HG03432 (cell line): ENCODE results near the gene KEAP1.

Experiments used
- ATAC-seq: cut with Tn5 transposase; IDR thresholded peaks from one replicate; pipeline ENCODE4 v1.9.1; 2021; ENCODE audit warnings: mild to moderate bottlenecking, moderate library complexity; ENCODE audit not compliant: unreplicated experiment

Gene KEAP1

DNA sequence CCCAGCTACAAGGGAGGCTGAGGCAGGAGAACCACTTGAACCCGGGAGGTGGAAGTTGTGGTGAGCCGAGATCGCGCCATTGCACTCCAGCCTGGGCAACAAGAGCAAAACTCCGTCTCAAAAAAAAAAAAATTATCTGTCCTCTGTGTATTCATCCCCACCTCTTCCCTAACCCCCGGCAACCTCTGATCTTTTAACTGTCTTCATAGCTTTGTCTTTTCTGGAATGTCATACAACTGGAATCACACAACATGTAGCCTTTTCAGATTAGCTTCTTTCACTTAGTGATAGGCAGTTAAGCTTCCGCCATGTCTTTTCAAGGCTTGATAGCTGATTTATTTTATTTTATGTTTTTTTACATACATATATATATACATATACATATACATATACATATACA is 22.5 kb upstream of the KEAP1 start:
- ATAC-seq = no peak

DNA sequence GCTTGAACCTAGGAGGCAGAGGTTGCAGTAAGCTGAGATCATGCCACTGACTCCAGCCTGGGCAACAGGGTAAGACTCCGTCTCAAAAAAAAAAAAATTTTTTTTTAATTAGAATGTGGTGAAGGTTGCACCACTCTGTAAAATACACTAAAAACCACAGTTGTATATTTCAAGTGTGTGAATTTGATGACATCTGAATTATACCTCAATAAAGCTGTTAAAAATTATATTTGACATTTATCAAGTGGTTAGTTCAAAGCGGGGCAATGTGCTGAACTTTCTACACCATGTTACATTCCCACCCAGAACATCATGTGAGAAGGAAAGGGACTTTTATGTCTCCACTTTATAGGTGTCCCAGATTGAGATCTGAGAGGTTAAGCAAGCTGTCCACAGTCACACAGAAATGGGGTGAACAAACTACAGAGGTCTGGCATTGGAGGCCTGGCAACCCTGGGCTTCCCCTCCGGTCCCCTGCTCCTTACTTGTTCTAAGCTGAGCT is 20.0 kb upstream of the KEAP1 start:
- ATAC-seq = no peak

DNA sequence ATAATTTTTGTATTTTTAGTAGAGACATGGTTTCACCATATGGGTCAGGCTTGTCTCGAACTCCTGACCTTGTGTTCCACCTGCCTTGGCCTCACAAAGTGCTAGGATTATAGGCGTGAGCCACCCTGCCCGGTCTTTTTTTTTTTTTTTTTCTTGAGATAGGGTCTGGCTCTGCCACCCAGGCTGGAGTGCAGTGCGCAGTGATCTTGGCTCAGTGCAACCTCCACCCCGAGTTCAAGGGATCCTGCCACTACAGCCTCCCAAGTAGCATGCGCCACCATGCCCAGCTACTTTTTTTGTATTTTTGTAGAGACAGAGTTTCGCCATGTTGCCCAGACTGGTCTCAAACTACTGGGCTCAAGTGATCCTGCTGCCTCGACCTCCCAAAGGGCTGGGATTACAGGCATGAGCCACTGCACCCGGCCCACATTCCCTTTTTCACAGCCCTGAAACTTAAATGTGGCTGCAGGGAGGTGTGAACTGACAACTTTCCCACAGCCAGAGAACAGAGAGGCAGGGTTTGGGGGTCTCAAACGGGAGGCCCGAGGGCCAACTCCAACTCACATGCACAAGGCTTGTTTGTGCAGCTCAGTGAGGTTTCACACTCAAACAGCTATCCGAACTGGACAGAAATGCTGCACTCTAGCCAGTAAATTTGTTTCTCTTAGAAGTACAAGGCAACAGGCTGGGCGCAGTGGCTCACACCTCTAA is 18.5 kb upstream of the KEAP1 start:
- ATAC-seq = no peak

DNA sequence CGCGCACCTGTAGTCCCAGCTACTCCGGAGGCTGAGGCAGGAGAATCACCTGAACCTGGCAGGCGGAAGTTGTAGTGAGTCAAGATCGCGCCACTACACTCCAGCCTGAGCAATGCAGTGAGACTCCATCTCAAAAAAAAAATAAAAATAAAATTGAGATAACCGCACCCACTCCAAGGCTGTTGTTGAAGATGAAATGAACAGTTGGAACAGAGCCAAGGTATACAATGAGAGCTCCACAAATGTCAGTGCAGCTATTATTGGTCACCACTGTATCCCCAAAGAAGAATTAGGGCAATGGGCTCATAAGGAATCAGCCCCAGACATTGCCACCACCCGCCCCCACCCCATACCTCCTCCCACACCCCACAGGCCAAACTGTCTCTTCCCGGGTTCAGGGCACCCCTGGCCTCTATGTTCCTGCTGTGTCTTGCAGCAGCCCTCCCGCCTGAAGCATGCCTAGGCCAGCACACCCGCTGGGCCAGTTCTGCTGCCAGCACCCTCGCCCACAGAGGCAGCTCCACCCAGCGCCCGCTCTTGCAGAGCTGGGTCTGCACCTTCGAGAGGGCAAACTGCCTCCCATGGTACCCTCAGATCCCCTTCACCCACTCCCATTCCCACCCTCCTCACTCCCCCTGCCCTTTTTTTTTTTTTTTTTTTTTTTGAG is 17.6 kb upstream of the KEAP1 start:
- no peak for ATAC-seq

DNA sequence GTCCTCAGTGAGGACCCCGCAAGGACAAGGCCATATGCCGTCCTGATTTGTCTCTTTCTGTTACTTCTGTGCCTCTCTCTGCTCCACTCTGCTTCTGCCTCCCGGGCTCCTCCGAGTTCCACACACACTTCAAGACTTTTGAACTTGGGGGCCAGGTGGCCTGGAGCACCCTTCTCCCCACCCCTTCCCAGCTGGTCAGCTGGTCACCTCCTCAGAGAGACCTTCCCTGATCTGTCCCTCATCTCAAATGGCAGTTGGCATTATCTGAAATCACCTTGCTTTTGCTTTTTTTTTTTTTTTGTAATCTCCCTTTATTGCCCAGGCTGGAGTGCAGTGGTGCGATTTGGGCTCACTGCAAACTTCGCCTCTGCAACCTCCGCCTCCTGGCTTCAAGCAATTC is 16.3 kb upstream of the KEAP1 start:
- no peak for ATAC-seq

DNA sequence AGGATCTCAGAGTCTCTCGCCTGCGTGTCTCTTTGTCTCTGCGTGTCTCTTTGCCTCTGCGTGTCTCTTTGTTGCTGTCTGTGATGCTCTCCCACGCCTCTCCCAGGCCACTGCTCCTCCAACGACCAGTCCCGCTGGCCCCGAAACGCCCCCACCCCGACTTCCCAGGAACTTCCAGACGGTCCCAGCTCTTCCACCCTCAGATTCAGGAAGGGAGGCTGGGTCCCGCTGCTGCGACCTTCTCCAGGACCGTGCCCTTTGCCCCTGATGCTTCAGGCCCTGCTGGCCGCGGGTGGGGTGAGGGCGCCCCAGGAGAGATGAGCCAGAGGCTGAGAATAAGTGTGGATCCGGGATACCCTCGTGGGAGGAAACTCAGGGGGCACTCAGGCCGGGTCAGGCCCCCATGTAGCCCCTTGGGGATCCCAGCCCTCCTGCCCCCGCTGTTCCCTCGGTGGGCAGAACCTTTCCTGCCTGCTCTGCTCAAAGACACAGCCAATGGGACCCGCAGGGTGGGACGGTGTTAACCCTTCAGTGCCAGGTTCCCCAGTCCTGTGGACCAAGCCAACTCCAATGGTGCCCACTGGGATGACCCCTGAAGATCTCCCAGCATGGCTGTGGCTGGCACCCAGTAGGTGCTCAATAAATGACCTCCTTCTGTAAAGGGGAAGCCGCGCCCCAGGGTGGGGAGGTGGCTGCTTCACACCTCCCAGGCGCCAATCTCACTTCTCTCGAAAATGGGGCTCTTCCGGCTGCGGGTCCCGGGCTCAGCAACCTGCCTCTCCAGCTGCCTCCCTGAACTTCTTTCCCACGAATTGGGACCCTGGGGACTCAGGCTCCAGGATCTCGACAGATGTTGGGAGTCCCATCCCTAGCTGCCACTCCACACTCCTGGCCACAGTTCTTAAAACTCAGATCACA is 15.5 kb upstream of the KEAP1 start:
- ATAC-seq = no peak

DNA sequence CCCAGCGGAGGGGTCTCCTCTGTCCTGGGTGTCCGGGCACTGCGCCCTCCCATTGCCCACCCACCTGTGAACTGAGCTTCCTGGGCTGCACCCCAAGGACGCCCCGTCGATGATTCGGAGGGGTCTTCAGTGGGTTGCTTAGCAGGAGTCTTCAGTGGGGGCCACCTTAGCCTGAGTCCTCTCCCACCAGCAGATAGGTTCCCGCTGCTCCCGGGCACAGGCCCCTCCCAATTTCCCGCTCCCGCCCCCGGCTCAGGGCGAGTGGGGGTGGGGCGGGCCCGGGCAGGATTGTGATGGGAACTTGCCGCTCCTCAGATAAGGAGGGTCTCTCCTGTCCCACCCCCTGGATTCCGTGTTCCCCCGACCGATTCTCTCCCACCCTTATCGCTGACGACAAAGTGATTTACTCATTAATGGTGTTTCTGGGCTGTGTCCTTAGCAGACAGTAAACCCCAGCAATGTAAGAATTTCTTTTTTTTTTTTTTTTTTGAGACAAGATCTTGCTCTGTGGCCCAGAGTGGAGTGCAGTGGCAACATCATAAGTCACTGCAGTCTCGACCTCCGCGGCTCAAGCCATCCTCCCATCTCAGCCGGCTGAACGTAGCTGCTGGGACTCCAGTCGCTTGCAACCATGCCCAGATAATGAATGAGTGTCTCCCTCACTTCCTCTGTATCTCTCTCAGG is 14.7 kb upstream of the KEAP1 start:
- no peak for ATAC-seq

DNA sequence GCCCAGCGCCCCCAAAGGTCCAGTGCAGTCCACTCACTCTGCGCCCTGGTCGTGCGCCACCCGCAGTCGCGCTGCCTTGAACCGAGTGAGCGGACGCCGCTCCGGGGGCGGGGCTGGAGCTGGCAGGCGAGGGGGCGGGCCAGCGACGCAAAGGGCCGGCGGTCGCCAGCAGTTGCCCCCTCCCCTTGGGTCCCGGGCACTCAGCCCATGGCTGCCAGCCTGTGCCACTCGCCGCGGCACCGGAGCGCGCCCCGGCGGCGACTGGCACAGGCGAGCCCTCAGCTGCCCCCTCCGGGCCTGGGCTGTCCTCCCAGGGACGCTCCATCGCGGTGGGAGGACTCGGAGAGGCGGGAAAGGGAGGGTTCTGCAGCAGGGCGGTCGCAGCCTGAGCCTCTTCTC is 14.2 kb upstream of the KEAP1 start, which contains the start of gene S1PR5:
TSS of gene S1PR5 (minus strand) at position 87 of the 399 bp plus-strand sequence. CDS start 2,436 bp downstream, outside the sequence.
- ATAC-seq = no peak

DNA sequence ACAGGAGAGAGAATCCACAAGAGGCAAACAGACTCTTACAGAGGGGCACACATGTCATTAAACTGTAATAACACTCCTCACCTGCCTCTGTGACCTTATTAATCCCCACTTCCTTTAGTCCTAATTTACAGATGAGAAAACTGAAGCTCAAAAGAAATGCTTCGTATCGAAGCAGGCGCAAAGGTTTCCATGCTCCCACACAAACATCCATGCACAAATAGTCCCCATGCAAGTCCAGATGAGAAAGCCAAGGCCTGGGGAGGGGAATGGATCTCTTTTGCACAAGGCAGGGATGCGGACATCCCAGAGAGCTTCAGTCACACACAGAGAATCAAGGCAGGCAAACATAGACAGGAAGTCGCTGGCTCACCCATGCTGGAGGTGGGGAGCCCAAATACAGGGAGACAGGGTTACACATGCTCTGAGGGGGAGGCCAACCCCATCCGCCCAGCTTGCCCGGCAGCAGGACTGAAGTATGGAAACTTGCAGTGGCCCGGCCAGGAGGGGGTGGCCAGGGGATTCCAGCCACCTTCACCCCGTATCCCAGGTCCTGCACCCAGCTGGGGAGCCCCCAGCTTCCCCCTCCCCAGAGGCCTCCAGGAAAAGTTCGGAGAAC is 13.6 kb upstream of the KEAP1 start:
- ATAC-seq = no peak

DNA sequence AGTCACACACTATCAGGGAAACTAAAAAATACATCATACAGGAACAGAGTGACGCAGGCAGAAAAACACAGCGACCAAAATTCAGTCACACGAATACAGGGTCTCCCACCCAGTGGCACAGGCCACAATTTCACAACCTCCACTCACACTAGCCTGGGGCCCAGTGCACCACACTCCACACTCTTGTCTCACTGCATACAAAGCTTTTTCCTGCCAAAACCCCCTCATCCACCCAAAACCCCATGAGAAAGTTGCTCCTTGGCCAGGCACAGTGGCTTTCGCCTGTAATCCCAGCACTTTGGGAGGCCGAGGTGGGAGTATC is 12.9 kb upstream of the KEAP1 start:
- no peak for ATAC-seq

DNA sequence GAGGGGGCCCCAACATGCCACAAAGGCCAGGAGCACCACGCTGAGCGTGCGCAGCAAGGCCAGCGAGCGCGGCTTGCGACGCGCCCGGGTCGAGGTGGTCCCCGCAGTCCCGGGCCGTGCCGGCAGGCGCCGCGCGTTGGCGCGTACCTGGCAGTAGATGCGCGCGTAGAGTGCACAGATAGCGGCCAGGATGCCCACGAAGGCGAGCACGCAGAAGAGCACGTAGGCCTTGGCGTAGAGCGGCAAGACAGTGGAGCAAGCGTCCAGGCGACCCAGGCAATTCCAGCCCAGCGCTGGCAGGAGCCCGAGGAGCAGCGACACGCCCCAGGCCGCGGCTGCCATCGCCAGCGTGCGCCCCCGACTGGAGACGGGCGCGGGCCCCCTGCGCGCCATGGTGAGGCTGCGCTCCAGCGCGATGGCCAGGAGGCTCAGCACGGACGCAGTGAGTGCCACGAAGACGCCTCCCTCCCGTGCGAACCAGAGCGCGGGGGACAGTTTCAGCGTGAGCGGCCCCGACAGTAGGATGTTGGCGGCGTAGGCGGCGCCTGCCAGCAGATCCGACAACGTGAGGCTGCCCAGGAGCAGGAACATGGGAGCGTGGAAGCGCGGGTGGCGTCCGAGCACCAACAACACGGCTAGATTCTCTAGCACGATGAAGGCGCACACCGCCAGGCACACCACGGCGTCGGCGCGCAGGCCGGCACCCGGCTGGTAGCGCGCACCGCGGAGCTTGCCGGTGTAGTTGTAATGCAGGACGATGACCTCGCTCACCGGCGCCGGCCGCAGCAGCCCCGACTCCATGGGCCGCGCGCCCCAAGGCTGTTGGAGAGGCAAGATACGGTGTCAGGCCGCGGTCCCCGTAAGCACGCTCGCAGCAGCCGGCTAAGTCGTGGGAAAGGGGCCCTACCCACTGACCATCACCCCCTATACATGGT is 11.3 kb upstream of the KEAP1 start:
- ATAC-seq = no peak

DNA sequence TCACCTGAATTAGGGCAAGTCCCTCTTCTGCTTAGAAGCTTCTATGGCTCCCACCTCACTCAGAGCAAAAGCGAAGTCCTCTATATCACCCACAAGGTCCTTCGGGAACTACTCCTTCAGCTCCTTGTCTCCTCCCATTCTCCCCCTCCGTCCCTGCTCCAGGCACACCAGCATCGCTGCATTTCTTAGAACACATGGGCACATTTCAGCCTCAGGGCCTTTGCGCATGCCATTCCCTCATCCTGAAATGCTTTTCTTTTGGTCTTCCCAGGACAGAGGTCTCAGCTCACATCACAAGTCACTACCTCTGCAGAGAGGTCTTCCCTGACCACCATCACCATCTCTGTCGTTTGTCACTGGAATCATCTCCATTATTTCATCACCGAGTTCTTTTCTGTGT is 10.1 kb upstream of the KEAP1 start:
- ATAC-seq = no peak

DNA sequence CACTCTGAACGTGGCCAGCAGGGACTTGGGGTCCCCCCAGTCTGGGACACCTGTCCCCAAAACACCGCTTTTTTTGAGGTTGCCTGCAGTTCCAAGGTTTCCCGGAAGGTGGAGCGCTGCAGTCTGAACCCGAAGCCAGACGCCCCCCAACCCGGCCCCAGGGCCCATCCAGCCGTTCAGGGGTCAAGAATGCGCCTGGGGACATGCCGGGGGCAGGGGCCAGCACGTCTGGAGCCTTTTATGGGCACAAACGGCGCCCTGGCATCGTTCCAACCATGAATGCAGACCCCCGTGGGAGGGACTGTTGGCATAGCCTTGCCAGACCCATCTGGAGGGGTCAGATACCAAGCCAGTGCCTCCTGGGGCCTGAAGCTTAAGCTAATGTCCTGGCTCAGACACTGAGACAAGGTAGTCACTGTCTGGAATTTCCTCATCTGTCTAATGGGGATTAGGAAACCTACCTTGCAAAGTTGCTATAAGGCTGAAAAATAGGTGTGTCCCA is 7.2 kb upstream of the KEAP1 start:
- no peak for ATAC-seq

DNA sequence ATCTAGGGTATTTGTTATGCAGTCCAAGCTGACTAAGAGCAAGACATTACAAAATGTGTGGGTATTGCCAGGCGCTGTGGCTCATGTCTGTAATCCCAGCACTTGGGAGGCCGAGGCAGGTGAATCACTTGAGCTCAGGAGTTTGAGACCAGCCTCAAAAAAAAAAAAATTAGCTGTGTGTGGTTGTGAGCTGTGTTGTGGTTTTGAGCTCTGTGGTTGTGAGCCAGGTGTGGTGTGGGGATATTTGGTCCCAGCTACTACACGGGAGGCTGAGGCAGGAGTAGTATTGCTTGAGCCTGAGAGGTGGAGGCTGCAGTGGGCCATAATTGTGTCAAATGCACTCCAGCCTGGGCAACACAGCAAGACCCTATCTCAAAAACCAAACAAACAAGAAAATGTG is 5.6 kb upstream of the KEAP1 start:
- ATAC-seq = no peak

DNA sequence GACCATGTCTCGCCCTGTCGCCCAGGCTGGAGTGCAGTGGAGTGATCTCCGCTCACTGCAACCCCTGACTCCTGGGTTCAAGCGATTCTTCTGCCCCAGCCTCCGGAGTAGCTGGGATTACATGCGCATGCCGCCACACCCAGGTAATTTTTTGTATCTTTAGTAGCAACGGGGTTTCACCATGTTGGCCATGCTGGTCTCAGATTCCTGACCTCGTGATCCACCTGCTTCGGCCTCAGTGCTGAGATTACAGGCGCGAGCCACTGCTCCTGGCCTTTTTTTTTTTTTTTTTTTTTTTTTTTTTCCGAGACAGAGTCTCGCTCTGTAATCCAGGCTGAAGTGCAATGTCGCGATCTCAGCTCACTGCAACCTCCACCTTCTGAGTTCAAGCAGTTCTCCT is 4.9 kb upstream of the KEAP1 start:
- no peak for ATAC-seq

DNA sequence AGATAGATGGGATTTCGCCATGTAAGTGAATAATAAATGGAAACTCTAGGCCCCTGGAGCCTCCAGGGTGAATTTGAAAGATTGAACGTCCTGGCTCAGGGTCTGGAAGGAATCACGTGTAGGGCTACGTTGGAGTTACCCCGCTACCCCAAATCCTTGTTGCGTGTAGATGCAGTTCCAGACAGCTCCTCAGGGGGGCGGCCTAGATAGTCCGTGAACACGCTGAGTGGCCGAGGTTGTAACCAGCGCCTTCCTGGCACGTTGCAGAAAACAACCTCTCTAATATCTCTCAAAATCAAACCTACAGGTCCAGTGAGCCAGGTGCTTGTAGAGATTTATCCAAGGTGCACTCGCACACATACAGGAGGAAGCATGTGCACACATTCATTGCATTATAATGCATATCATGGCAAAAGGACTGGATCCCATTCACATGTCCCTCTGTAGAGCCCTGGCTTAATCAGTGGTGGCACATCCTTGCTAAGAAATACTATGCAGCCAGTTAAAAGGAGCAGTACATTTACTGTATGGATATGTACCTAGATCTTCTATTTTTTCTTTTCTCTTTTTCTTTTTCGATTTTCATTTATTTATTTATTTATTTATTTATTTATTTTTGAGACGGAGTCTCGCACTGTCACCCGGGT is 2.5 kb upstream of the KEAP1 start:
- no peak for ATAC-seq

DNA sequence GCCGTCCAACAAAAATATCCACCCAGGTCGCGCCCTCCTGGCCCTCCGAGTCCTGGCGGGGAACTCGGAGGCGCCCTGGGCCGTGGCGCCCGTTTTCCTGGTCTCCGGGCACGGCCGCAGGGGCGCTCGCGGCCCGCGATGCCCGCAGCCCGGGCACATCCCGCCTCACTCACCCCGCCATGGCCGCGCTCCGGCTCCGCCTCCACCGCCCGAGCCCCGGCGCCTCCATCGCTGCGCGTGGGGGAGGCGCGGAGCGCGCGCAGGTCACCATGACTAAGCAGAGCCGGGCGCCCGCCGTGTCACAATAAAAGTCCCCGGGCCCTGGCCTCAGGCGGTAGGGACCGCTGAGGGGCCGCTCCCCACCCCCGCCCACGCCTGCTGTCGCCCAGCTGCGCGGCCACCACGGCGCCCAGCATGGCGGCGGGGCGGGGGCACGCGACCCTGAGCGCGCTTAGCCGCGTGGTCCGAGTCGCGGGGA is 593 bp downstream of the KEAP1 start:
- ATAC-seq = peak; percentile 79

DNA sequence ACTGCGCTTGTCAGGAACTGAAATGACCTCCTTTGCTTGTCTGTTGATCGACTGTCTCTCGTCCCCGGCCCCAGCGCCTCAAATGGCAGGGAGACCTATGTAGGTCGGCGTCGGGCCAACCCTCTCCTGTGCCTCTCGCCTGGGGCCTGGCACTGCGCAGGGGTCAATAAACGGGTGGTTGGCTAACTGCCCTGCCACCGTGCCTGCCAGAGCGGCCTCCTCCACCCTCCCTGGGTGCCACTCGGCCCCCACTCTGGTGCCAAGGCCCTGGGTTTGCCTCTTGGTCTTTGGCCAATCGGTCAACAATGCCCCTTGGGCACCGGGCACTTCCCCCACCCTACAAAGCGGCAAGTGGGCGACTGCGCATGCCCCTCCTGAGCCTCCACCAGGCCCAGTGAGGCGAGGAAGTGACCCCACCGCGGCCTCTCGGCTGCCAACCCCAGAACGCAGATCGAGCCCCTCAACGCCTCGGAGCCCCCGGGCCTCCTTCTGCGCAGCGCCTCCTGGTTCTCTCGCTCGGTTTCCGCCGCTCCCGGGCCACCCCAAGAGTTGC is 1.1 kb downstream of the KEAP1 start:
- ATAC-seq = peak; percentile 54
